RPMI7951 (cell line): ENCODE measurements around the gene GHR. TPM values are rescaled to one million over a fixed set of nuclear protein-coding genes. Genes with fewer than 3 reads are reported as not detected.
A peak's percentile ranks its signal among the peaks of the same experiment; 100 is the strongest.

ENCODE experiments used
- DNase-seq: peaks from one replicate; pipeline ENCODE4 v3.0.0-alpha.2; 2012; ENCODE audit warnings: low read depth
- total RNA-seq: library from RNA; depleted of rRNA; stranded (reverse); fragments of >200 nt; shearing (Covaris generic); gene quantifications from 2 replicates; pipeline ENCODE4 v1.2.3, GENCODE V29; 2014

The GHR gene
- total RNA-seq, 1 experiment from 2014 or later, result under 0.01 TPM

DNA sequence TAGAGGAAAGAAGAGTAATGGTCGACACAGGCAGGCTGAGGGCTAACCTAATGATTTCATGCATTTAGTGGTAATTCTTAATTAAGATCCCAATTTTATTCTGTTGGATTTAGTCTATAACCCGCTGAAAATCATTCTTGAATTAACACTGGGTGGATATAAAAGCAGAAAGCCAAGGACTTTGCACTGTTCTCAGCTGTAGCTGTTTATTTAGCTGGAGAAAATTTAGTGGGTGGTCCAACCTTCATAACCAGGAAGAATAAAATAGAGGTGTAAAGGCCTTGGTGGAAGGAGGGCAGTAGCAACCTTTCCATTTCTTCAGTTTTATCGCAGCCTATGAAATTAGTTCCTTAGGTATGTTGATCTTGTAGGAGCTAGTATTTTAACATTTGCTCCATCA, 92.3 kb downstream of the GHR start:
- no peak for DNase-seq

DNA sequence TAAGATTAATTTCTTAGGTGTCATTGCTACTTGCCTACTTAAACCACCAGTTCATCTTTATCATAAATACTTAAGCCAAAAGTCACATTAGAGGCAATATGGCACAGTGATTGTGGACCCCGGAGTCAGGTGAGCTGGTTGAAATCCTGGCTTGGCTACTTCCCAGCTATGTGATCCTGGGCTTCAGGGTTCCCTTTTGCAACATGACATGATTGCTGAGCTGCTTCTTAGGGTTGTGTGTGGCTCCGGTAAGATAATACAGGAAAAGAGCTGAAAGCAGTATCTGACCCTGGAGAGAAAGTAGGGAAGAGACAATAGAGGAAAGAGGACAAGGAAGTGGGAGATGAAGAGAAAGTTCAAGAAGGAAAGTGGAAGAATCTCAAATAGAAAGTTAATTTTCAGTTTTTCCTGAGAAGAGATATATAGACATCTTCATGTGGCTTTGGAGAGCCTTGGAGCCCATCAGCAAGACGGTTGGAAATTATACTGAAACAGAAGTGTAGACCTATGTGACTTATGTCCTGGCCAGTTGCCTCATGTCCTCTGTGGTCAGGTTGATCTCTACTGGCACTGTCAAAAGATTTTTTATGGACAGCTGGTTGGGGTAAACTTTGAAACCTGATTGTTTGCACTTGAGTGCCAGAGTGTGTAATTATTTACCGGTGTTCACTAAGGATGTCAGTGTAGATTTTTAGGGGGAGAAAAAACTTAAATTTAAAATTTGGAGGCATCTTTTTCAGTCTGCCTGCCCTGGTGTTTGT, 93.2 kb downstream of the GHR start:
- no peak for DNase-seq

DNA sequence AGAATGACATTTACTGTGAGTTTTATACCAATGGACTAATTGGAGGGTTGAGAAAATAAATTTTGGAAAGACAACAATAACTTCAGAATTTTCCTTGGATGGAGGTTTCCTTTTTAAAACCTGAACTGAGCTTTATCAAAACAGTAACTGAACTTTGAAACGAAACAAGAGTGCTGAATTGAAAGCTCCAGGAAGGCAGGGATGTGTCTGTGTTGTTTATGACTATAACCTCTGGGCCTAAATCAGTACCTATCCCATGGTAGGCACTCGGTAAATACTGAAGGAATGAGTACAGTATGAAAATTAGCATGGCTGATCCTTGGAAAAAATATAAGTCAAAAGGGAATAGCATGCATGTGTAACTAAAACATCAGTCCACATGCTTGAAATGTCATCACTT, 93.9 kb downstream of the GHR start:
- no peak for DNase-seq

DNA sequence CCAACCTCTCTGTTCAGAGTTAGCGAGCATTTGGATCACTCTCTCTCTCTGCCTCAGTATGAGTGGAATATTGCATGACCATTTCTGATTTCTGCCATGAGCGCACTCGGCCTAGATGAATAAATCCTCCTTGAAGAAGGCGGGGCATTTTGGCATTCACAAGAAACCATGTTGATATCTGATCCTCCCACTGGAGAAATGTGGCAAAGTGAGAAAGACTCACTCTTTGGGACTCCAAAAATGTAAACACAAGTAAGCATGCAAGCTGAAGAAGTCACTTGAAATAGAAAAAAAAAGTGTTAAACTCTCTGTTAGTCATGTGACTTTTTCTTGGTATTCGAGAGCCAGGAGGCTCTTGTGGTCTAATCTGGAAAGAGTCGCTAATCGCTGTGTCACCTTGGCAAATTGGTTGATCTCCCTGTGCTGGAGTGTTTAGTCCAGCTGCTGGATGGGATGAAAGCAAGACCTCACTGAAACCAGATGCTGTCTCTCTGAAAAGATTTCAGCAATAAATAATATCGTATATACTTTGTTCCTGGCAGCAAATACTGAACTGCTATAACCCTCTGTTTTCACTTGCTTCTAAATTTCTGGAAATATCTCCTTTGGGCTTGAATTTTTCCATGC, 95.5 kb downstream of the GHR start:
- no peak for DNase-seq

DNA sequence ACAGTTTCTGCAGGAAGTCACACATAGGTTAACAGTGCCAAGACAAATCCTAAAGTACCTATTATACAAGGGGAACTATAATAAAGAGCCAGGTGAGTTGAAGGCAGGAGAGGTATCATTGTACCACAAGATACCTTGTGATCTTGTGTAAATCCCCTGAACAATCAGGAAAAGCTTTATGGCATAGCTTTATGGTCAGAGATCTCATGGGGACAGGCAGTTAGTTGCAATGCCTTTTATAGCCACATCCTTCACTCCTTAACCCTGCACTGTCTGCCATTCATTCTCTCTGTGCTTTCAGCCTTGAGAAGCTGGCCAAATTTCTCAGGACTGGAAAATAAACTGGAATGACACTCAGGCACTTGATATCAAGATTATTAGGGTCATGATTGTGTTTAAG, 97.0 kb downstream of the GHR start:
- no peak for DNase-seq

DNA sequence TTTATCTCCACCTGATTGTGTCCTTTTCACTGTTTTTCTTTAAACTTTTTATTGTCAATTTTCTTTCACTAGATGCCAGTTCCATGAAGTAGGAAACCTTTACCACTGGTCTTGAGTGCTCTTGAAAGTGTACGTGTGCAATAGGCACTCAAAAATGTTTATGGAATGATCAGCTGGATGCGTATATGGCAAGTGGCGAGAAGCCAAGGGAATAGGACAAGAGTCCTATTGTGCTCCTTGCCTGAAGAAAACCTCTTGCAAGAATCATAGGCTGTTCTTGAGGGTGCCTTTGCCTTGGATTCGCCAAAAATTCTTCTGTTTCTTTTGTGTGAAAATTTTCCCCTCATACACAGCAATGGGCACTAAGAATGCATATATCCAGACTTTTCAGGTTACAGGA, 97.7 kb downstream of the GHR start:
- DNase-seq, result no peak

DNA sequence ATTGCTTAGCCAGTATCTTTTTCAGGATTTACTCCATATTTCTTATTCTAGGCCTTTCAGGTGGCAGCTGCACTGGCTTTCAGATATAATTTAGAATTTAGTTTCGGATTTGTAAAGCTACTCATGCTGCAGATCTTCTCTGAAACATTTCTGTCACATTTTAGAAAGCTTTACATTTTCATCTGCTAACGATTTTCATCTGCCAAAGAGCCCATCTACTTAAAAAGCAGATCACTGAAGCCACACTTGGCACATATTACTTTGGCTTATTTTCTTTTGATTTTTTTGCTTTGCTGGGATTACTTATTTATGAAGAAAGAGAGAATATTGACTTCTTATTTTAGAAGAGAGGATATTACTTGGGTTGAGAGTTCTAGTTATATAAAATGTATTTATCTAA, 98.2 kb downstream of the GHR start:
- no peak for DNase-seq

DNA sequence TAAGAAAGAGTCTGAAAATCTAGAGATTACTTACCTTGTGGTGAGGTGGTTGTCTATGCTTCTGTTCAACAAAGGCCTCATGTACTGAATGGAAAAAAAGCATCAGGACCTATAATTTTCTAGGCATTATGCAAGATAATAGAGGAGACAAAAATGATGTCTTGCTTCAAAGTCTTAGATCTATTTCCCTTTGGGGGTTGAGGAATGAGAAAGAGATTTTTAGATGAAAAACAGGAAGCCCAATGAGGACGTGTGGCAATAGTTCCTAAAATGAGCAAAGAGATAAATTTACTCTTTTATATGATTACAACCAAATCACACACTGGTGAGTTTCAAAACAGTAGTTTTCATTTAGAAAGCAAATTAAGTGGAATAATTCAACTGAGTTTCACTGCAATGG, 99.5 kb downstream of the GHR start:
- DNase-seq, result no peak

DNA sequence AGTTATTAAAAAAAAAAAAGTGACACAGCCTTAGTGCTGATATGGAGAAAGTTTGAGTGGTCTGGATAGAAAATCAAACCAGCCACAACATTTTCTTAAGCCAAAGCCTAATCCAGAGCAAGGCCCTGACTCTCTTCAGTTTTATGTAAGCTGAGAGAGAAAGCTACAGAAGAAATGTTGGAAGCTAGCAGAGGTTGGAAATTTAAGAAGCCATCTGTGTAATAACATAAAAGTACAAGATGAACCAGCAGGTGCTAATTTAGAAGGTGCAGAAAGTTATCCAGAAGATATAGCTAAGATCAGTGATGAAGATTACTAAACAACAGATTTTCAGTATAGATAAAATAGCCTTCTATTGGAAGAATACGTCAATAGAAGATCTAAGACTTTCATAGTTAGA, 102.9 kb downstream of the GHR start:
- DNase-seq, result no peak

DNA sequence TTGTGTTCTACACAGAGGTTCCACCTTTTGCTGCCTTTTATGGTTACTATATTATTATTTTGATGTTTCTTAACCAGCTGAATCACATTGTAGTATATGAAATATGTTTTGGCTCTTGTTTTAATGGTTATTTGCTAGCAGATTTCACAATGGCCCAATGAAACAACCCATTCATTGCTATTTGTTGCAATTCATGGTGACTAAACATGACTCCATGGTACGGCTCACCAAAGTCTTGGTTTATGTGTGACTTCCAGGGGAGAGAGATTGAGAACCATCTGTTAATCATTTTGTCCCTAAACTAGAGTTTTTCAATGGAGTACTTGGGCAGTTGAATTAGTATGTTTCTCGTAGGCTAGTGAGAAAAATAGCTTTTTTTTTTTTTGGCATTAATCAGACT, 108.4 kb downstream of the GHR start:
- DNase-seq, result no peak

DNA sequence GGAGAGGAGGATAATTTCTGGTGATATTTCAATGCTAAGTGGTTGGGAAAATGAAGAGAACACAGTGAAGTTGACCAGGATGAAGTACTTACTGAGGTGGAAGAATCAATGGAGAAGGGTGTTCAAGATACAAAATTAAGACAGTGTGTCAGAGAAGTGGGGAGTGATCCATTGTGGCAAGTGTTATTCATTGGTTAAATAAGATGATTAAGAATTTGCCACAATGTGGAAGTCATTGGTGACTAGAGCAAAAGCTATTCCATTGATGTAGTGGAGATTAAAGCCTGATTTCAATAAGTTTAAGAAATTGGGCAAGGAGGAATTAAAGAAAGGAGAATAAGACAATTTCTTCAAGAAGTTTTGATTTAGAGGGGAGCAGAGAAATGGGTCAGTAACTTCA, 118.9 kb downstream of the GHR start:
- DNase-seq, result no peak

DNA sequence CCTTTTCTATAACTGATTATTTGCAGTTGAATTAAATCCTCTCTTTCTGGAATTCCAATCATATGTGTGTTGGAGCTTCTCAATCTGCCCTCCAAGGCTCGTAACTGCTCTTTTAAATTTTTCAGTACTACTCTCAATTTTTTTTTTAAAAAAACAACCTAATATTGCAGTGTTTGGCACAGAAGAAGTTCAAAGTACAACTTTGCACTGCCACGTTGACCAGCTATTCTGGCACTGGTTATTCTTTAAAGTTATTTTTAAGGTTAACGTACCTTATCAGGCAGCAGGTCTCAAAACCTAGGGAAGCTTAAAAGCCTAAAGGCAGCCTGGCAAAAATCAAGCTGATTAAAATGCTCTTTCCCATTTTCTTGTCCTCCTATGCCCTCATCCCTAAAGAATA, 120.5 kb downstream of the GHR start:
- DNase-seq, result no peak

DNA sequence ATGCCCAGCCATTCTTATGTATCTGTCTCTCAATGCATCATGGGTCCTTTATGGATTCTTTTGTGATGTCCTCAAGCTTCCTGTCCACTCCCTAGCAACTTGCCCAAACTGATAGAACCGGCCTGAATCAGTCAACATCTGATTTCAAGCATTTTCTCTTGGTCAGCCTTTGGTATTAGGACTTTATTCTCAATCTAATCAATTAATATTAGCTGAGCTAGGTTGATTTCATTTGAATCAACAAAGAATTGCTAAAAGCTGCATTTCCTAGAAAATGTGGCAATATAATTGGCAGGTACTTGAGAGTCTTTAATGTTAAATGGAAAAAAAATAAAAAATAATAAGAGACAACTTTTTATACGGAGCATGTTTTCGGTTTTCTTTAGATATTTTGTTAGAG, 121.8 kb downstream of the GHR start:
- DNase-seq, result no peak

DNA sequence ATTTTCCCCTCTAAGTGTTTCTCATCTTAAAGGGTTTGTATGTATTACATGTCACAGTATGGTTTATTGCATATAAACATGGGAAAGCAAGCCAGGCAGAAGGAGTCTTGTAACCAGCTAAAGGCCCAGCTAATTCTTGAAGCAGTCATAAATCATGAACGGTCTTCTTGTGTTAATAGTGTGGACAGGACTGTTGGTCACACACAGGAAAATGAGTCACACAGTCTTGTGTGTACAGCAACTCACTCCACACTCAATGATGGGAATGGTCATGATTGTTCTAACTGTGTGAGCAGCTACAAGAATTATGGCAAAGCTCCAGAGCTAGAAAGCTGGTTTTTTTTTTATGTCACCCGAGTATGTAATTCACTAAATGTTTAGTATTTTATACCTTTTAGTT, 123.9 kb downstream of the GHR start:
- peak; percentile 18 for DNase-seq

DNA sequence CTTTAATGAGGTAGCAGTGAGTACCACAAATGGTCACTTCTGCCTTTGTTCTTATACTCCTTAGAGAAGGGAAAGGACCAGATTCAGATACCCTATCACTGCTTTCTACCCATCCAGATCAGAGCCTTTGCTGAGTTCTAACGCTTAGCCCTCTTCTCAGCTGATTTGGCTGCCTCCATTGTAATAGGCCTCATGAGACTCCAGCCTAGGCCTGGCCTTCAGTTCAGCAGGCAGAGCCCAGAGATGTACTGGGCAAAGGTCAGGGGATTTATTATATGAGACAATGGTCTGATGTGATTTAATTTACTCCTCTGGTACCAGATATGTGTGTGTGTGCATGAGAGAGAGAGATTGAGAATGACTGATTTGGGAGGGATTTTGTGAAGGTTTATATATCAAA, 124.7 kb downstream of the GHR start:
- no peak for DNase-seq

DNA sequence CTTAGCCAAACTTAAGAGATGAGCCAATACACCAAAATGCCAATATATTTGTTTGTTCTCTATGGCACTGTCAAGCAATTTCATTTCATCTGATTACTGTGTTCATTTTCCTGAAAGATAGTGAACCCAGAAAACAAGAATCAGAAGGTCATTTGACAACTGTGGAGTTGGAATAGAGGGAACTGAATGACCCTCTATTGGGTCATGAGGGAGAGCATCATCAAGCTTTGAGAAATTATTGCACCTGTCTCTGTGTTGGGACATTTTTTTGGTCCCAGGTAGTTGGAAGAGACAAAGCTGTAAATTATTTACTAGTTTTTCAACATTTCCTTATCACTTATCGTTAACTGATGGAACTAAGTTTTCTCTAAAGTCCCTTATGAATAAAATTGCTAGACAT, 129.4 kb downstream of the GHR start:
- DNase-seq, result no peak

DNA sequence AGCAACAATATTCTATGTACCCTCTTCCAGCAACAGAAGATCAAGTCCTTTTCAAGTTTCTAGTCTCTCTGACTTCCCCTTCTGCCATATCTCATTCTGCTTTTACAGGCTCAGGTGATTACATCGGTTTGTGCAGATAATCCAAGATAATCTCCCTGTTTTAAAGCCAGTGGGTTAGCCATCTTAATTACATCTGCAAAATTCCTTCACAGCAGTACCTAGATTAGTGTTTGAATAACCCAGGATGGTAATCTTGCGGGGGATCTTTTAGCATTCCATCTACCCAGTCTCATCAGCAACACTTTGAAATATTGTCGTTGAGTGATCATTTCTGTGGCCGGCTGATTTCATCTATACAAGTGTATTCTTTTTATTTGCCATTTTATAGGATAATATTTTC, 130.2 kb downstream of the GHR start:
- no peak for DNase-seq

DNA sequence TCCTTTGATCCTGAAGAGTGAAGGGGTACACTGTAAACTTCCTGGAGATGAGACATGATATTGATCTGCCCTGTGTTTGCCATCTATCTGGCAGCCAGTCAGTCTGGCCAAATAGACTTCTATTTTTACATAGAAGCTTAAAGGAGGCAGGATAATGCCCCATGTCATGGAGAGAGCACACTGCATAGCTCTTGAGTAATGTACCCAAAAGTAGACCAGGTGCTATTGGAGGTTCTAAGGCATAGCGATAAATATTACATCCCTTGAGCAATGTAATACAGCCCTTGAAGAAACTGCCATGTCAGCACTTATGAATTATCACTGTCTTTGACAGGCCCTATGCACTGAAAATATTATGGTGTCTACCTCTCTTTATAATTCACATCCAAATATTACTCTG, 131.8 kb downstream of the GHR start:
- DNase-seq, result no peak

DNA sequence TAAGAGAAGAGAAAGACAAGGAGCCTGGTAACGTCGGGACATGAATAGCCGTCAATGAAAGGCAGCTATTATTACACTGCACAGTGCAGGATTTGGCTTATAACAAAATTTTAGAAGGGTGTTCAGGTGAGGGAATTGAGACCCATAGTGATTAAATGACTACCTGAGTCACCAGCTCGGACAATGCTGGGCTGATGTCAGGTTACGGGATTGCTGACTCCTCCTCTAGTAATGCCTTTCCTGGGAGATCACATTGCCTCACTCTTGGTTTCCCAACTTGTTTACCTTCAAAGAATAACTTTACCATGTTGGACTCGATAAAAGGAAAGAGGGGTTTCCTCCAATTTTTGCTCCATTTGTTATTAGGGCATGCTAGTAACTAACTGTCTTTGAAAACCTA, 132.6 kb downstream of the GHR start:
- DNase-seq, result no peak

DNA sequence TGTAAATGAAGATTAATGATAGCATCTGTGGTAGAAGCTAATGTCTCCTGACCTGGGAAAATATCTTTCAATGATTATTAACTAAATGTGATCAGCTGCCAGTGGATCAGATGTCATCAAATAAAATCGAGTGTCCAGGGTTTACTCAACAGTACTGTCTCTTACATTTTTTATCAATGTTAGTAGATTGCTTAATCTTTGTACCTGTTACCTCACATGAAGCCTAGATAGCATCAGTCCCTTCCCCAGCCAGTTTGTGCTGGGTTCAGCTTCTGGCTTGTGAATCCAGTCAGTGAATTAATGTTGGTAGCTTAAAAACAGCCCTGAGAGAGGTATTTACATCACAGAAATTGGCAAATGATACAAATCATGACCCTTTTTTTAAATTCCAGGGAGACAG, 134.4 kb downstream of the GHR start:
- no peak for DNase-seq

DNA sequence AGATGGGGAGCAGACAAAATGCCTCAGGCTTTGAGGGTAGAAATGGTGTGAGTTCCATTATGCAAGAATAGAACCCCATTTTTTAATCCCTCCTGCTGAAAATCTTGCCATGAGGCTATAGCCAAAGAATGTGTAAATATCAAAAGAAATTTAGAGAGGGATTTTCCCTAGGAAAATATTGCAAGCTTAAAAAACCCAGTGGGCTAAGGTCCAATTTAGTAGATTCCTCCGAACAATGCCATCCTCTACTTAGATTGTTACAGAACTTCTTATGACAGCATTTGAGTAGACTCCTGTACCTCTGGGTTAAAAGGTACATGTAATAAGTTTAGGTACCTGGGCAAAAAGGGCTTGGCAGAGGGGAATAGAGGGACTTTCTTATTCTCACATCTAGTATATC, 138.4 kb downstream of the GHR start:
- no peak for DNase-seq

DNA sequence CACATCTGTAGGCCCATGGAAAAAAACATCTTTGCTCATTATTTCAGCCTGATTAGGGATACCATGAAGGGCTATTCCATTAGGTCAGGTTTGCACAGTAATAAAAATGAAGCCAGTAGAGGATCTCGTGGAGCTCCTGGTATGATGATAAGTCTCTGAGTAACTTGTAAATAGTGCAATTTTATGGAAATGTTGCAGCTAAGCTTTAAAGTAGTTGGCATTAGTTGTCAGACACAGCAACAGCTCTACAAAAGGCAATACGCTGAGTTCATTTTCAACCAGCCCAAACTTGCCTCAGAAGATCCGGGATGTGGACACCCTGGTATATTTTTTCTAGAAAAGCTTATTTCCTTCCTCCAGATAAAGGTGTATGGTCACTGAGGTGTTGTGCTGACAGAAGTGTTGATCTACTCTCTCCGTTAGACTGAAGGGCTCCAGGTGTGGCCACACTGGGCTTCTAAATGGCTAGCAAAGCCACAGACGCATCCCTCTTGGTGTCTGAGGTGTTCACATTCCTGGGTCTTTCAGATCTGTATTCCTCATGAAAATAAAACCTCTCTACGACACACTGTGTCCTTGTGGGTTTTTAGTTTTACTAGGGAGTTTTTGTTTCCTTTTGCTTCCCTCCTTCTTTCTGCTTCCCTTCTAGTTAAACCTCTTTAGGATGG, 141.6 kb downstream of the GHR start:
- no peak for DNase-seq

DNA sequence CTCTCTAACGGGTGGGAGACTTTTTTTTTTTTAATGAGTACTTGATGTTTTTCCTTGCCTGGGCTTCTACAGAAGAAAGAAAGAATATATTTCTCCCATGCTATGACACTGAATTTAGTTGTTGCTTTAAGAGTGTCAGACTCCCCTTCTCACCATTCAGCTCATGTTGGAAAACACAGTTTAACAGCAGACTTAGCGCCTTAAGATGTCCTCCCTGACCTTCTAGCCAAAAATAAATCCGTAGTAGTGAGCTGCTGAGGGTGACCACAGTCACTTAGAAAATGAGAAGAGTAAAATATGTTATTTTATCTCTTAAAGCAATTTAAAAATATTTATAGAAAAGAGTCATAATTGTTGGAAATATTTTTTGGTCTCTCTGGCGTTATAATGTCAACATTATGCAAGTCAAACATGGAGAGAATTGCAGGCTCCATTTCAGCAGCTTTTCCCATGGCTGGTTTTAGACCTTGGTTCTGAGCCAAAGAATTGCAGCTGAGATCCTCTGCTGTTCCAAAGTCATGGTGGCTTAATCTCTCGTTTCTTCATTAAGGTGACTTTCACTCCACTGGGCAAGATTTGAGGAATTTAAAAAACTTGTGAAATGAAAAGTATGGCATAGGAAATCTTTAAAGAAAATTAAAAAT, 143.5 kb downstream of the GHR start:
- no peak for DNase-seq
